ENCODE data around the gene MOB4.

The MOB4 gene

DNA sequence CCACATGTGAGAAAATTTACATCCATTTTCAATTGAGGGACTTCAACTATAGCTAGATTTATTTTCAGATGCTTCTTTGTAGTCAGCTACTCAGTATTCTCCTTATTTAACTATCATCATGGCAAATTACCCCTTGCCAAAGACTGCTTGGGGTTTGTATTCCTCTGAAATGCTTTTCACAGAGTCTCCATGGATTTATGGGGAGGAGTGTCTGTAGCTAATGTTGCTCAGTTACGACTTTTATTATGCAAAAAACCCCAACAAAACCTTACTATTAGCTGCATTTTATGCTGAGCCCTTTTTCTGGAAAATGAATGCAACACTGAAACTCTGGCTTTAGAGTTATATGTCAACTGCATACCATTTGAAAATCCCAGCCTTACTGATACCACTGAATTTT, 80.9 kb downstream of the MOB4 start:
- no peak for DNase-seq

DNA sequence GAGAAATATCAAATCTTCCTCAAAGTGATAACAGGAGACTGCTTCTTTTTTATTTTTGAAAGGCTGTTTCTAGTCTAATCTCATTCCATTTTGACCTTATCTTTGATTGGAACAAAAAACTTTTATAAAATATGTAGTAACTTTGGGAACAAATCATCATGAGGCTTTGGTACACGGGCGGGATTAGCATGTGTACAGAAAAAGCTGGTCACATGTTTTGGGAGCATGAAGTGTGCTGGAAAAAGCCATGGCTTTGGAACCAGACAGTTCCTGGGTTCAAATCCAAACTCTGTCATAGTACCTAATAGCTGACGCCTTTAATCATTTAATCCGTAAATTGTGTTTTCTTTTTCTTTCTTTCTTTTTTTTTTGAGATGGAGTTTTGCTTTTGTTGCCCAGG, 81.3 kb downstream of the MOB4 start:
- DNase-seq, result no peak

DNA sequence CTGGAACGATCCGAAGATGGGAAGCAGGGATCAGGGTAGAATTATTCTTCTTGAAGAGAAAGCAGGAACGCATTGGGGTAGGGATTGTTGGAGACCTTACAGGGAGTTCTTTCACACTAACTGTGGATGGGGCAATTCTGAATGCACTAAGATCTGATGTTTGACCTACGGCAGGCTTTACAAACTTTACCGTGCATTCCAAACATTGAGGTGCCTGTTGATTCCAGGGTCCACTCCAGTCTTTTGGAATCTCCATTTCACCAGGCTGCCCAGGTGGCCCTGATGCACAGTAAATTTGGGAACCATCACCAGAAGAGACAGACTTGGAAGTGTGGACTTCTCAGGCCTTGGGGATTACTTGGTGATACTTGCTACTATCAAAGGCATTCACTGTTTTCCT, 82.6 kb downstream of the MOB4 start:
- DNase-seq, result no peak

DNA sequence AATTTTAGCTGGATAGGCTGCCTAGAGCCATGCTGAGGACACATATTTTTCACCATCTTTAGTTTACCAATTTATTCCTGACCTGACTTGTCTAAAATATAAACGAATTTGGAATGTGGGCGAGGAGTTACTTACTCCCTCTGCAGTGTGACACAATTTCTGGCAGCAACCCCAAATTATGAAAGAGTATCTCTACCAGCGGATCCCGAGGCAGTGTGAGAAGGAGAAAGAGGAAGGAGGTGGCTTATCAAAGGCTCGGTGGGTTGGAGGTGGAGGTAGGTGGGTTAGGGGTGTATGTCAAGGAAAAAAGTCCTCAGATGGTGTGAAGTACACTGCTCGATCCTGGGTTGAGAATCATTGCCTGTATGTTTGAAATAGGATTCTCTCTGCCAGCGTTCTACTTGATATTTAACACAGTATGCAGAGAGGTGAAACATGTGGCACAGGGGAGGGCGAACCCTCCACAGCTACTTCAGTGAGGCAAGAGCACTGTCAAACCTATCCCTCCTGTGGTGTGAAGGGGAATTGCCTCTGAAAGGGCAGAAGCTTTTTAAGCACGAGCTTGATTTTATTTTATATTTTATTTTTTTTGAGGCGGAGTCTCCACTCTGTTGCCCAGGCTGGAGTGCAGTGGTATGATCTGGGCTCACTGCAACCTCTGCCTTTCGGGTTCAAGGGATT, 83.6 kb downstream of the MOB4 start:
- peak; percentile 25 to 31 for DNase-seq

DNA sequence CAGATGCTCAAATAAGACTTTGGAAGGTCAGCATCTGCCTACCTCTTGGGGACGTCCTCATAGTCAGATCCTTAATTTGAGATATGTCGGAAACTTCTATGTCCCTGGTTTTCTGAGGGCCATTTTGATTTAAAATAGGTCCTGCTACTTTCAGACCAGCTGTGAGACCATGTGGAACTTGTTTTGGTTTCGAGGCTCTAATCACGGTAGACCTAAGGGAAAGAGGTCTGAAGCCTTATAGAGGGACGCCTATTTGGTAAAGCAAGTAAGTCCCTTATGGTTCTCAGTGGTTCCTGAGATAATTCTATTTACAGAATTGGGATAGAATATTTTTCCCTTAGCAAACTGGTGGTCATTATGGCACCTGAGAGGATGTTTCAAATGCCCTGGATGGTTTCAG, 84.4 kb downstream of the MOB4 start:
- no peak for DNase-seq

DNA sequence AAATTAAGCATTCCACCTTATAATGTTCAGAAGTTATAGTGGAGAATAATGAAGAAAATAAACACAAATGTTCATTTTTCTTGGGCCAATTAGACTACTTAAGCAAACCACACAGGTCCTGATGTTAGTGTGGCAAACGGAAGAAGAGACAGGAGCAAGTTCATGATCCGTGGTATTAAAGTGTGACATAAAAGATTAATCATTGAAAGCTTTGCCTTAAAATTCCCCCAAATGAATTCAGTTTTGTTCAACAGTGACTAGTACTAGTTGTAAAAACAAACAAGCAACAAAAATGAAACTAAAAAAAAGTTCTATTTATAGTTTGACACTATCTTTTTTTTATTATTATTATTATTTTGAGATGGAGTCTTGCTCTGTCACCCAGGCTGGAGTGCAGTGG, 85.9 kb downstream of the MOB4 start:
- no peak for DNase-seq
